Glutamatergic neuron (in vitro differentiated cells): Measurements from ENCODE around the gene DDX56. TPM values are rescaled to one million over a fixed set of nuclear protein-coding genes. Genes with fewer than 3 reads are reported as not detected.

Experiments
- DNase-seq: peaks from one replicate; pipeline ENCODE4 v3.0.0; 2022
- H3K27ac Mint-ChIP-seq: one replicate; pipeline ENCODE4 v1.8.0; 2020; ENCODE audit warnings: mild to moderate bottlenecking, mixed read lengths, inconsistent platforms; ENCODE audit not compliant: unreplicated experiment
- H3K27me3 Mint-ChIP-seq: one replicate; pipeline ENCODE4 v1.8.0; 2020; ENCODE audit warnings: mild to moderate bottlenecking, moderate library complexity, mixed read lengths, inconsistent platforms; ENCODE audit not compliant: unreplicated experiment
- H3K36me3 Mint-ChIP-seq: one replicate; pipeline ENCODE4 v1.8.0; 2020; ENCODE audit warnings: mild to moderate bottlenecking, mixed read lengths, inconsistent platforms; ENCODE audit not compliant: unreplicated experiment
- H3K4me1 Mint-ChIP-seq: one replicate; pipeline ENCODE4 v1.8.0; 2020; ENCODE audit warnings: mild to moderate bottlenecking, low read depth, mixed read lengths, inconsistent platforms; ENCODE audit not compliant: unreplicated experiment
- H3K4me3 Mint-ChIP-seq: one replicate; pipeline ENCODE4 v1.8.0; 2020; ENCODE audit warnings: mild to moderate bottlenecking, mixed read lengths, inconsistent platforms; ENCODE audit not compliant: unreplicated experiment
- H3K9me3 Mint-ChIP-seq: one replicate; pipeline ENCODE4 v1.8.0; 2020; ENCODE audit warnings: mild to moderate bottlenecking, moderate library complexity, mixed read lengths, inconsistent platforms; ENCODE audit not compliant: unreplicated experiment
- CTCF ChIP-seq: fragments of 200-600 bp; sonication (generic); IDR thresholded peaks from one replicate; pipeline ENCODE4 v1.5.0; 2021; ENCODE audit not compliant: partially characterized antibody, unreplicated experiment
- total RNA-seq: library from RNA; stranded (reverse); fragmentation: NEBNext Ultra II Directional; extraction: Animal tissue kit (Norgen Biotek cat#: 25700); gene quantifications from one replicate; pipeline ENCODE4 v1.2.1, GENCODE V29; 2021; ENCODE audit not compliant: unreplicated experiment

The DDX56 gene
- total RNA-seq, 1 donor from 2014 or later = 84.3 TPM

GRCh38 chr7:44541028-44541869 lies 32.5 kb downstream of the DDX56 start, which contains the start of gene NPC1L1:
TSS of gene NPC1L1 (minus strand) at chr7:44541330. CDS start at chr7:44541259, 71 bp downstream.
- Mint-ChIP-seq H3K4me3 (no peak within 1 kb of the TSS), H3K36me3 (no peaks in the 10 kb centered on the region), H3K27ac (no peak within 1 kb of the TSS), H3K4me1 (peaks cover 4% of the 10 kb centered on the region), H3K27me3 (peaks cover 15% of the 10 kb centered on the region), H3K9me3 (peaks cover 6% of the 10 kb centered on the region)
- TF ChIP-seq CTCF = no peak
- no peak for DNase-seq

GRCh38 chr7:44540592-44541027 lies 33.1 kb downstream of the DDX56 start:
- DNase-seq = no peak
- TF ChIP-seq CTCF = no peak
- Mint-ChIP-seq H3K4me1 (peaks cover 4% of the 10 kb centered on the region), H3K9me3 (peaks cover 6% of the 10 kb centered on the region), H3K4me3 (no peak overlapping the region), H3K27ac (no peak overlapping the region), H3K27me3 (peaks cover 15% of the 10 kb centered on the region), H3K36me3 (no peaks in the 10 kb centered on the region)

- no peak overlapping the region for H3K27ac Mint-ChIP-seq
- no peak for DNase-seq
- no peak for TF ChIP-seq CTCF
- H3K9me3 Mint-ChIP-seq = peaks cover 7% of the 10 kb centered on the region
- H3K4me1 Mint-ChIP-seq = peaks cover 4% of the 10 kb centered on the region
- H3K27me3 Mint-ChIP-seq = peaks cover 17% of the 10 kb centered on the region
- no peak overlapping the region for H3K4me3 Mint-ChIP-seq
- H3K36me3 Mint-ChIP-seq = no peaks in the 10 kb centered on the region
Measured at GRCh38 chr7:44539669-44540506, 33.8 kb downstream of the DDX56 start.

- H3K27me3 Mint-ChIP-seq = peaks cover 17% of the 10 kb centered on the region
Measured at GRCh38 chr7:44538798-44539668, 34.7 kb downstream of the DDX56 start.

More at GRCh38 chr7:44538798-44539668, 34.7 kb downstream of the DDX56 start:
- H3K36me3 Mint-ChIP-seq = no peaks in the 10 kb centered on the region
- no peak overlapping the region for H3K4me3 Mint-ChIP-seq
- no peak for DNase-seq
- no peak for TF ChIP-seq CTCF
- H3K27ac Mint-ChIP-seq = no peak overlapping the region
- H3K9me3 Mint-ChIP-seq = peaks cover 9% of the 10 kb centered on the region
- H3K4me1 Mint-ChIP-seq = peaks cover 4% of the 10 kb centered on the region
